T-cell (primary cell): ENCODE measurements around the gene PIGT. TPM values are rescaled to one million over a fixed set of nuclear protein-coding genes. Genes with fewer than 3 reads are reported as not detected.
A peak's percentile ranks its signal among the peaks of the same experiment; 100 is the strongest.

Source experiments
- ATAC-seq, 4 experiments: fragments of 200-7000 bp in 3 of 4; fragments of 150-1000 bp in 1 of 4; cut with Tn5 transposase; replicated peaks in 1 of 4; 1 replicate in 3 of 4; 2 replicates in 1 of 4; pipeline ENCODE4 v1.10.0; 2021; ENCODE audit warnings: moderate library complexity in 3 of 4, mild to moderate bottlenecking in 2 of 4, moderate number of reproducible peaks in 1 of 4
- CTCF ChIA-PET, 2 donors: fragments of 300-600 bp; sonication (Branson Sonifier 250); formaldehyde crosslinking; loops; one replicate each; lab custom pipeline; 2022; ENCODE audit warnings: antibody characterized with exemption in 2 of 2; lab: Charles Lee
- POLR2A ChIA-PET, 2 donors: fragments of 300-600 bp; sonication (Branson Sonifier 250); formaldehyde crosslinking; loops; one replicate each; lab custom pipeline; 2022; ENCODE audit warnings: antibody characterized with exemption in 2 of 2; lab: Charles Lee
- DNase-seq, 35 experiments: peaks; one replicate each; pipeline versions ENCODE4 v3.0.0 to v3.0.0-alpha.2; 2013 to 2023
- H3K27ac ChIP-seq: one replicate; pipeline ENCODE4 v1.5.1; 2013; ENCODE audit warnings: low read length
- H3K27me3 ChIP-seq, 2 experiments: replicated peaks in 1 of 2; 1 replicate in 1 of 2; 2 replicates in 1 of 2; pipeline versions ENCODE4 v1.6.1 to v1.7.0; 2013; ENCODE audit warnings: low read length in 1 of 2, mixed read lengths in 1 of 2; ENCODE audit not compliant: control insufficient read depth in 2 of 2, insufficient read depth in 2 of 2; ENCODE audit errors: extremely low read depth in 1 of 2
- H3K36me3 ChIP-seq, 2 donors: 1 replicate in 1 of 2; 2 replicates in 1 of 2; pipeline versions ENCODE4 v1.6.1 to v1.7.0; 2013; ENCODE audit warnings: low read length in 1 of 2; ENCODE audit not compliant: control insufficient read depth in 2 of 2, insufficient read depth in 1 of 2; ENCODE audit errors: extremely low read depth in 1 of 2
- H3K4me1 ChIP-seq, 2 experiments: 1 replicate in 1 of 2; 2 replicates in 1 of 2; pipeline versions ENCODE4 v1.6.1 to v1.7.0; 2013; ENCODE audit warnings: low read length in 2 of 2, mixed read lengths in 1 of 2; ENCODE audit not compliant: insufficient read depth in 2 of 2, control insufficient read depth in 1 of 2; ENCODE audit errors: extremely low read depth in 1 of 2
- H3K4me3 ChIP-seq, 2 donors: 1 replicate in 1 of 2; 2 replicates in 1 of 2; pipeline versions ENCODE4 v1.5.1 to v1.7.0; 2013; ENCODE audit warnings: mild to moderate bottlenecking in 2 of 2, low read length in 1 of 2, moderate library complexity in 1 of 2; ENCODE audit not compliant: control insufficient read depth in 1 of 2; ENCODE audit errors: extremely low read depth in 1 of 2
- H3K9me3 ChIP-seq: 2 replicates; pipeline ENCODE4 v1.7.0; 2013
- H3K27ac Mint-ChIP-seq, 2 donors: one replicate each; pipeline ENCODE4 v1.8.0; 2020 to 2021; ENCODE audit warnings: mild to moderate bottlenecking in 2 of 2, mixed read lengths in 2 of 2
- H3K27me3 Mint-ChIP-seq, 2 donors: one replicate each; pipeline ENCODE4 v1.8.0; 2021 to 2022; ENCODE audit warnings: mixed read lengths in 2 of 2
- H3K36me3 Mint-ChIP-seq: one replicate; pipeline ENCODE4 v1.8.0; 2021; ENCODE audit warnings: mixed read lengths
- H3K4me1 Mint-ChIP-seq, 3 donors: one replicate each; pipeline ENCODE4 v1.8.0; 2020 to 2022; ENCODE audit warnings: mixed read lengths in 3 of 3, mild to moderate bottlenecking in 1 of 3
- H3K4me3 Mint-ChIP-seq, 3 donors: one replicate each; pipeline ENCODE4 v1.8.0; 2020 to 2022; ENCODE audit warnings: mild to moderate bottlenecking in 3 of 3, mixed read lengths in 3 of 3, moderate library complexity in 3 of 3
- H3K9me3 Mint-ChIP-seq, 3 donors: one replicate each; pipeline ENCODE4 v1.8.0; 2020 to 2022; ENCODE audit warnings: mixed read lengths in 3 of 3
- WGBS: methylation state at CpG from one replicate; pipeline ENCODE4 v1.1.5; 2013; ENCODE audit warnings: missing lambda C conversion rate; ENCODE audit not compliant: insufficient coverage; 5-methylcytosine and 5-hydroxymethylcytosine counted together
- total RNA-seq, 35 experiments: library from RNA in 6 of 35; stranded (reverse) in 6 of 35; fragments of 120-200 nt in 1 of 35; gene quantifications; one replicate each; pipeline versions ENCODE4 v1.2.1 to v1.2.4 and lab custom pipeline; 2013 to 2026

The PIGT gene
- total RNA-seq, 5 donors from 2014 or later (not counting 1 experiment from before 2014, with no cell fraction given): 76.6 to 140 (median 79.4) TPM

- DNase-seq (no peak), ATAC-seq (no peak)
- ChIA-PET POLR2A (interaction anchor here in 1 of 2 donors (0.9 kb wide), 1 partner anchor 8 kb away, joined by 3 read pairs; the partner anchor contains the start of gene SYS1), CTCF (interaction anchor here (0.6 to 8.6 kb wide), 7 partner anchors 17 to 400 kb away, joined by 3 to 86 read pairs (median 4); partner anchors contain the start of gene PIGT (in 1 of the 2))
- Histone ChIP-seq H3K9me3 (no peaks in the 10 kb centered on the region), H3K36me3 (peaks cover 15 to 46% of the 10 kb centered on the region in 2 donors), H3K27me3 (no peaks in the 10 kb centered on the region), H3K27ac (no peak overlapping the region), H3K4me1 (peaks cover 33 to 45% of the 10 kb centered on the region in 2 experiments), H3K4me3 (no peak overlapping the region)
- Mint-ChIP-seq H3K36me3 (peaks cover 34% of the 10 kb centered on the region), H3K4me3 (no peak overlapping the region), H3K27me3 (no peaks in the 10 kb centered on the region), H3K4me1 (peaks cover 48 to 69% (median 64%) of the 10 kb centered on the region in 3 donors), H3K9me3 (no peaks in the 10 kb centered on the region), H3K27ac (peak overlapping the region; percentile 34 to 59)
- WGBS: 96% methylated on average over 2 of the region's 3 CpGs
Observed at GRCh38 chr20:45370571-45371160, 45.3 kb upstream of the PIGT start.

- no peaks in the 10 kb centered on the region for H3K27me3 ChIP-seq
- WGBS: 100% methylated on average over 10 of the region's 10 CpGs
- H3K36me3 ChIP-seq: peaks cover 6 to 34% of the 10 kb centered on the region in 2 donors
- CTCF ChIA-PET: interaction anchor here in 1 of 2 donors (2.2 to 8.6 kb wide), 3 partner anchors 9 to 78 kb away, joined by 8 to 86 read pairs (median 43); partner anchors contain the start of gene SYS1
- H3K27ac Mint-ChIP-seq: peak overlapping the region; percentile 62 to 76
- H3K9me3 Mint-ChIP-seq: no peaks in the 10 kb centered on the region
- H3K4me1 ChIP-seq: peaks cover 23 to 37% of the 10 kb centered on the region in 2 experiments
- no peaks in the 10 kb centered on the region for H3K9me3 ChIP-seq
- no peaks in the 10 kb centered on the region for H3K27me3 Mint-ChIP-seq
- DNase-seq (no peak), ATAC-seq (no peak)
- H3K27ac ChIP-seq: no peak overlapping the region
- POLR2A ChIA-PET: interaction anchor here (1.7 to 2.5 kb wide), 2 partner anchors 9 to 41 kb away, joined by 5 to 19 read pairs; partner anchors contain the start of gene SYS1 (in 1 of the 2)
- H3K4me3 ChIP-seq: no peak overlapping the region
- H3K4me1 Mint-ChIP-seq: peaks cover 40 to 57% (median 52%) of the 10 kb centered on the region in 3 donors
- peaks cover 27% of the 10 kb centered on the region for H3K36me3 Mint-ChIP-seq
- peak overlapping the region; percentile 36 to 71 (median 51) for H3K4me3 Mint-ChIP-seq
Observed at GRCh38 chr20:45372241-45372640, 43.7 kb upstream of the PIGT start.

- WGBS: 68% methylated on average over 23 of the region's 30 CpGs
- no peaks in the 10 kb centered on the region for H3K9me3 ChIP-seq
- Mint-ChIP-seq H3K9me3 (no peaks in the 10 kb centered on the region), H3K36me3 (peaks cover 23% of the 10 kb centered on the region), H3K27me3 (no peaks in the 10 kb centered on the region), H3K4me3 (peak overlapping the region; percentile 71 to 85 (median 80)), H3K4me1 (peaks cover 36 to 51% (median 46%) of the 10 kb centered on the region in 3 donors), H3K27ac (peak overlapping the region; percentile 88 to 90)
- peaks cover 18 to 32% of the 10 kb centered on the region in 2 experiments for H3K4me1 ChIP-seq
- no peaks in the 10 kb centered on the region for H3K27me3 ChIP-seq
- peak overlapping the region; percentile 58 to 62 for H3K4me3 ChIP-seq
- POLR2A ChIA-PET: interaction anchor here (1.0 to 2.5 kb wide), 4 partner anchors 10 to 65 kb away, joined by 4 to 19 read pairs (median 6); partner anchors contain the start of gene SYS1 (in 1 of the 2)
- ATAC-seq (no peak), DNase-seq (no peak)
- CTCF ChIA-PET: interaction anchor here (0.6 to 8.6 kb wide), 15 partner anchors 10 to 398 kb away, joined by 3 to 86 read pairs (median 6); partner anchors contain the start of genes PIGT (in 1 of the 2) and SYS1 (in 1 of the 2)
- peaks cover 6 to 29% of the 10 kb centered on the region in 2 donors for H3K36me3 ChIP-seq
- H3K27ac ChIP-seq: peak overlapping the region; percentile 83
Observed at GRCh38 chr20:45372646-45373352, 43.1 kb upstream of the PIGT start.

DNA sequence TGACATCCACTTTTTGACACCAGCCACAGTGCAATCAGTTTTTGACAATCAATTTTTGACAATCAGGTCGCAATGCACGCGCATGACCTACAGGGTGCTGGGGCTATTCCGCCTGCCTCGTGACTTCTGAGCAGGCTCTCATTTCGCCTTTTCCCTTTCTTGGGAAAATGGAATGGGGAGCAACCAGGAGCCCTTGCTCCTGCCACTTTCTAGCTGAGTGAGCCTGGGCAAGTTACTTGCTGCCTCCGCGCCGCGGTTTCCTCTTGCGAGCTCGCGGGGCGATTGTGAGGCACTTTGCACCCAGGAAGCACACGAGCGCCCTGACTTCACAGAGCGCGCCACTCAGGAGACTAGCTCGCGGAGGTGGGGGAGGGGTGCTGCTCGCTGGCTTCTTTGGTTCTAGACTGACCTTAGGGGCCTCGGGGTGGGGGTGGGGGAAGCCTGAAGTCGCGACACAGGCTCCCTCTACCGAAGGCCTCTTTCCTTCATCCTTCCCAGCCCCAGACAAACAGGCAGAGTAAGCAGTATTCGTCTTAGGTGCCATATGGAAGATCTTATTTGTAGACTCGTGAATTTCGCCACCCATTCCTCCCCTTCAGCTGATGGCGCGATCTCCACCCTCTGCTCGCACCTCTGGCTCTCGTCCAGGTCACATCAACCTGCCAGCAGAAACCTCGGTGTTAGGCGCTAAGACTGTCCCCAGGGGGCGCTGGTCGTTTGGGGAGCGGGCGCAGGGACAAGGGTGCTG is 42.4 kb upstream of the PIGT start:
- peak overlapping the region; percentile 83 for H3K27ac ChIP-seq
- ATAC-seq: peak; percentile 85 to 93 (median 91)
- WGBS: 0% methylated on average over 18 of the region's 38 CpGs
- no peaks in the 10 kb centered on the region for H3K9me3 ChIP-seq
- Mint-ChIP-seq H3K4me3 (peak overlapping the region; percentile 71 to 85 (median 80)), H3K9me3 (no peaks in the 10 kb centered on the region), H3K36me3 (peaks cover 16% of the 10 kb centered on the region), H3K27me3 (no peaks in the 10 kb centered on the region), H3K4me1 (peaks cover 28 to 44% (median 39%) of the 10 kb centered on the region in 3 donors), H3K27ac (peak overlapping the region; percentile 88 to 90)
- peaks cover 15 to 26% of the 10 kb centered on the region in 2 experiments for H3K4me1 ChIP-seq
- H3K27me3 ChIP-seq: no peaks in the 10 kb centered on the region
- CTCF ChIA-PET: interaction anchor here (0.5 to 8.6 kb wide), 31 partner anchors 8 to 1000 kb away, joined by 3 to 86 read pairs (median 4); partner anchors contain the start of genes PIGT (in 2 of the 2) and SYS1 (in 1 of the 2)
- POLR2A ChIA-PET: interaction anchor here (0.5 to 2.5 kb wide), 8 partner anchors 10 to 79 kb away, joined by 3 to 19 read pairs (median 4); partner anchors contain the start of gene SYS1 (in 1 of the 2)
- H3K4me3 ChIP-seq: peak overlapping the region; percentile 58 to 62
- H3K36me3 ChIP-seq: peaks cover 6 to 25% of the 10 kb centered on the region in 2 donors
- peak; percentile 77 to 96 (median 87) for DNase-seq

DNA sequence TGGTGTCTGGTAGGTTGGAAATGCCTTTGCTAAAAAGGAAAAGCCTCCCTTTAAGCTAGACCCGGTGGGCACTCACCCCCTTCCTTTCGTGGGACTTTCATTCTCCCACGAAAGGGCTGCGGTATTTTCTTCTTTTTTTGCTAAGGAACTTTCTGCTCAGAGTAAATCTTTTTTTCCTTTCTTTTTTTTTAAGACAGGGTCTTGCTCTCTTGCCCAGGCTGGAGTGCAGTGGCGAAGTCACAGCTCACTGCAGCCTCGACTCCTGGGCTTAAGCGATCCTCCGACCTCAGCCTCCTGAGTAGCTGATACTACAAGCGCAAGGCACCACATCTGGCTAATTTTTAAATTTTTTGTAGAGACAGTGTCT is 41.9 kb upstream of the PIGT start:
- Mint-ChIP-seq H3K4me3 (peak overlapping the region; percentile 71 to 85 (median 80)), H3K9me3 (no peaks in the 10 kb centered on the region), H3K27ac (peak overlapping the region; percentile 88 to 90), H3K36me3 (peaks cover 12% of the 10 kb centered on the region), H3K4me1 (peaks cover 23 to 39% (median 33%) of the 10 kb centered on the region in 3 donors), H3K27me3 (no peaks in the 10 kb centered on the region)
- 87% methylated on average over 5 of the region's 9 CpGs for WGBS
- ATAC-seq (no peak), DNase-seq (no peak)
- ChIA-PET CTCF (interaction anchor here (0.5 to 8.6 kb wide), 27 partner anchors 9 to 999 kb away, joined by 3 to 86 read pairs (median 4); partner anchors contain the start of genes PIGT (in 2 of the 2) and SYS1 (in 2 of the 2)), POLR2A (interaction anchor here (0.7 to 2.5 kb wide), 6 partner anchors 11 to 63 kb away, joined by 3 to 19 read pairs (median 4); partner anchors contain the start of gene SYS1 (in 1 of the 2))
- peak overlapping the region; percentile 83 for H3K27ac ChIP-seq
- H3K27me3 ChIP-seq: no peaks in the 10 kb centered on the region
- H3K9me3 ChIP-seq: no peaks in the 10 kb centered on the region
- peak overlapping the region; percentile 58 to 62 for H3K4me3 ChIP-seq
- peaks cover 9 to 23% of the 10 kb centered on the region in 2 experiments for H3K4me1 ChIP-seq
- H3K36me3 ChIP-seq: peaks cover 6 to 20% of the 10 kb centered on the region in 2 donors
